ENCODE results near the gene IVD. TPM values are rescaled to one million over a fixed set of nuclear protein-coding genes. Genes with fewer than 3 reads are reported as not detected.

Gene IVD
- total RNA-seq, 2 donors from 2014 or later, result 74.1 to 86.1 TPM

- Histone ChIP-seq H3K36me3 (peaks cover 5% of the 10 kb centered on the region), H3K27ac (no peak overlapping the region)
- DNase-seq, result no peak
Measured at GRCh38 chr15:40467261-40467615, 61.6 kb downstream of the IVD start.

GRCh38 chr15:40468898-40469331 lies 63.3 kb downstream of the IVD start:
- DNase-seq, result no peak

More at GRCh38 chr15:40467261-40467615, 61.6 kb downstream of the IVD start:
- H3K9ac ChIP-seq (ENCODE audit: low read depth in 2 of 2, low read length in 2 of 2), result no peak overlapping the region
- no peaks in the 10 kb centered on the region for H3K27me3 ChIP-seq
- TF ChIP-seq CTCF (IDR thresholded peaks at IDR 0.05), result no peak
- no peak overlapping the region for H3K4me3 ChIP-seq
- no peaks in the 10 kb centered on the region for H3K4me1 ChIP-seq
- no peaks in the 10 kb centered on the region for H3K9me3 ChIP-seq
- intact Hi-C loops (cut with DNase I), result no loop called here

DNA sequence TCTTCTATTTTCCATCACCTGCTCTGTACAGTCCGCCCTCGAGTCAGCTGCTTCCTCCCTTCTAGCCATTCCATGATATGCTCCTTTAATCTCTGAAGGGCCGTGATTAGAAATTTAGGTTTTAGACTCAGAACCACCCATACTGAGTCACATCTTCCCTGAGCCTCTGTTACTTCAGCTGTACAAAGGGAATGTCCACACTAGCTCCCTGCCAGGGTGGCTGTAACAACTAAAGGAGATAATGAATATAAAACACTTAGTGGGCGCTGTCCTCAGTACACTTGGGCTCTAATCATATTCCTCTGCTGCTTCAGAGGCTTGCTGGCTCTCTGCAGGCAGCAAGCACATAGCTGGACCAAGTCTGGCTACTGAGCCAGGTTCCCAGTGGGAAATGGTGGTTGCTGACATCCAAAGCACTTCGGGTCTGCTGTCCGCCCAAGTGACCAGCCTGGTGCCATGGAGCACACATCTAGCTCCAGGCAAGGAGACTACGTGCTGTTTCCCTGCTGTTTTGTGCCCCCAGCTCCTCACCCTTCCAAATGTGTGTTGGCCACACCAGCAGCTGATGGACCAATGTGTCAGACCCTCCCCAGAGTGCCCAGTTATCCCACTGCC lies 64.3 kb downstream of the IVD start:
- H3K4me3 ChIP-seq, result no peak overlapping the region
- no peak for DNase-seq

More at GRCh38 chr15:40468898-40469331, 63.3 kb downstream of the IVD start:
- Histone ChIP-seq H3K27ac (no peak overlapping the region), H3K36me3 (peaks cover 5% of the 10 kb centered on the region), H3K27me3 (no peaks in the 10 kb centered on the region), H3K4me3 (no peak overlapping the region), H3K4me1 (no peaks in the 10 kb centered on the region), H3K9me3 (no peaks in the 10 kb centered on the region), H3K9ac (ENCODE audit: low read depth in 2 of 2, low read length in 2 of 2) (no peak overlapping the region)
- no peak for TF ChIP-seq CTCF (IDR thresholded peaks at IDR 0.05)
- intact Hi-C loops (cut with DNase I), result no loop called here

DNA sequence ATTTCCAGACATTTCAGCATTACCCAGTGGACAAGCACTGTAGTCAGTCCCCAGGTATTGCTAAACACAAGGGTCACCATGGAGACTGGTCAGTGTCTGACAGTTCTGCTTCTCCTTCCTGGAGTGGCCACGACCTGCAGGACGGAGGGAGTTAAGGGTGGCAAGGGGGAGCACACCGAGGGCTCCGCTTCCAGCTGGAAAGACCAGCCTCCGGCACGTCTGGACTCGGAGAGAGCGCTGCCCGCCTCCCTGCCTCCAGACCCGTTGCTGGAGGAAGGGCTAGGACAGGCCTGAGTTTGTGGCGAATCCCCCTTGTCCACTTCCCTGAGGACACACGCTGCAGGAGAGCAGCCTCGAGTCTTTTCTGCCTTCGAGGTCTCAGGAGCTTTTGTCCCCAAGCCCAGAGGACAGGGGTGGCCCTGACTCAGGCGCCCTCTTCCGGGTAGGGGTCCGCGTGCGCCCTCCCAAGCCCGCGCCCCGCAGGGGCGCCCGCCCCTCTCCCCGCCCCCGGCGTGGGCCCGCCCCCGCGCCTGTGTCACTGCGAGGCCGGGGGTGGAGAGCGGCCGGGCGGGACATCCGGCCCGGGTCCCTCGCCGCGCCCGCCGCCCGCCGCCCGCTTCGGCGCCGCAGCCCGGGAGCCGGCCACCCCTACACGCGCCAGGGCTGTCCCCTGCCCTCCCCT lies 65.0 kb downstream of the IVD start, which contains the start of gene CHST14:
TSS of gene CHST14 (plus strand) at position 562 of the 682 bp plus-strand sequence. CDS start 230 bp downstream, outside the sequence.
- H3K4me1 ChIP-seq, result no peaks in the 10 kb centered on the region
- TF ChIP-seq CTCF (IDR thresholded peaks at IDR 0.05), result no peak
- H3K36me3 ChIP-seq, result no peaks in the 10 kb centered on the region
- peak; percentile 60 for DNase-seq
- intact Hi-C loops (cut with DNase I), result no loop called here
- H3K27me3 ChIP-seq, result no peaks in the 10 kb centered on the region
- peak within 1 kb of the TSS; percentile 84 to 93 for H3K9ac ChIP-seq (ENCODE audit: low read depth in 2 of 2, low read length in 2 of 2)
- H3K9me3 ChIP-seq, result no peaks in the 10 kb centered on the region
- peak within 1 kb of the TSS; percentile 67 for H3K27ac ChIP-seq
- peak within 1 kb of the TSS; percentile 87 for H3K4me3 ChIP-seq

More for the DNA sequence above, 64.3 kb downstream of the IVD start:
- intact Hi-C loops (cut with DNase I), result no loop called here
- no peaks in the 10 kb centered on the region for H3K27me3 ChIP-seq
- no peak overlapping the region for H3K27ac ChIP-seq
- no peaks in the 10 kb centered on the region for H3K9me3 ChIP-seq
- H3K36me3 ChIP-seq, result peaks cover under 1% of the 10 kb centered on the region
- TF ChIP-seq CTCF (IDR thresholded peaks at IDR 0.05), result no peak
- peak overlapping the region; percentile 64 to 79 for H3K9ac ChIP-seq (ENCODE audit: low read depth in 2 of 2, low read length in 2 of 2)
- no peaks in the 10 kb centered on the region for H3K4me1 ChIP-seq

Other genes starting within 250 kb of the IVD start
- 10 to 100 TPM; 10.2 to 48.3 TPM for gene BUB1B, start 244.7 kb upstream of the IVD start, total RNA-seq
- 10 to 100 TPM in 1 of 2 donors, 1 to 10 TPM in 1; 4.9 to 10.4 TPM for gene PAK6, start 166.7 kb upstream of the IVD start, total RNA-seq
- not detected for gene ANKRD63, start 122.7 kb upstream of the IVD start, total RNA-seq
- 1 to 10 TPM; 5.7 to 9.5 TPM for gene PLCB2, start 97.9 kb upstream of the IVD start, total RNA-seq
- 10 to 100 TPM; 10.8 to 28.6 TPM for gene INAFM2, start 82.1 kb upstream of the IVD start, total RNA-seq
- 10 to 100 TPM; 13.1 to 28.7 TPM for gene CCDC9B, start 64.9 kb upstream of the IVD start, total RNA-seq
- gene PHGR1, start 54.8 kb upstream of the IVD start, total RNA-seq, result 1,000 to 10,000 TPM; 1,442 to 2,028 TPM
- 10 to 100 TPM; 12.6 to 16.3 TPM for gene DISP2, start 47.6 kb upstream of the IVD start, total RNA-seq
- gene KNSTRN, start 23.1 kb upstream of the IVD start, total RNA-seq, result 10 to 100 TPM; 12.2 to 51.2 TPM
- gene BAHD1, start 35.2 kb downstream of the IVD start, total RNA-seq, result 10 to 100 TPM; 25.3 to 26.3 TPM
- gene CHST14, start 65.2 kb downstream of the IVD start, total RNA-seq, result 1 to 10 TPM; 3.9 to 4.5 TPM
- gene CCDC32, start 159.2 kb downstream of the IVD start, total RNA-seq, result 10 to 100 TPM; 27.5 to 32.0 TPM
- gene RPUSD2, start 163.5 kb downstream of the IVD start, total RNA-seq, result 10 to 100 TPM; 11.0 to 17.0 TPM
- 10 to 100 TPM in 1 of 2 donors, 1 to 10 TPM in 1; 8.5 to 18.8 TPM for gene KNL1, start 188.5 kb downstream of the IVD start, total RNA-seq